ENCODE data around the gene SYT5.

GRCh38 chr19:55227241-55228014, 47.3 kb upstream of the SYT5 start:
- TF ChIP-seq CTCF (IDR thresholded peaks at IDR 0.05 in 8 of 11, conservative IDR thresholded peaks at IDR 0.05 in 3 of 11): no peak
- peak in 2 of 3 donors; percentile 22 to 53 for TF ChIP-seq POLR2AphosphoS5 (IDR thresholded peaks at IDR 0.05)
